ENCODE data around the gene IGFBP2. TPM values are rescaled to one million over a fixed set of nuclear protein-coding genes. Genes with fewer than 3 reads are reported as not detected.

IGFBP2 gene
- total RNA-seq, 1 experiment from 2014 or later, result 363 TPM

GRCh38 chr2:216603884-216604245, 29.4 kb upstream of the IGFBP2 start:
- Histone ChIP-seq H3K27ac (ENCODE audit: insufficient read length, low read depth, low read length) (no peak overlapping the region), H2BK12ac (ENCODE audit: insufficient read length, low read depth, low read length) (no peak overlapping the region), H3K23ac (ENCODE audit: insufficient read length, low read depth, low read length) (no peak overlapping the region), H2BK5ac (ENCODE audit: insufficient read length, low read length) (no peak overlapping the region), H2AK5ac (ENCODE audit: insufficient read length, low read length) (no peak overlapping the region), H3K27me3 (ENCODE audit: insufficient read depth, low read length) (no peaks in the 10 kb centered on the region; the same call in 1 of the 2 replicates), H3T11ph (ENCODE audit: low read length) (no peak overlapping the region), H3K79me1 (ENCODE audit: insufficient read depth, low read depth, low read length, poor library complexity, severe bottlenecking) (no peaks in the 10 kb centered on the region), H3K79me2 (ENCODE audit: insufficient read depth, low read length) (no peaks in the 10 kb centered on the region), H2BK20ac (ENCODE audit: low read depth, low read length, poor library complexity, severe bottlenecking) (no peak overlapping the region), H4K5ac (ENCODE audit: insufficient read length, low read depth, low read length) (no peak overlapping the region), H3K9me3 (ENCODE audit: control insufficient read depth, low read depth, low read length) (no peaks in the 10 kb centered on the region), H3K4me2 (ENCODE audit: insufficient read depth, insufficient read length, low read length) (no peak overlapping the region), H3K4ac (ENCODE audit: low read depth, low read length) (no peak overlapping the region), H4K91ac (ENCODE audit: insufficient read length, low read depth, low read length) (no peak overlapping the region), H2BK15ac (ENCODE audit: low read depth, low read length) (no peak overlapping the region), H4K8ac (replicated peaks; ENCODE audit: insufficient read length, low read depth, low read length) (no peak overlapping the region), H2BK120ac (ENCODE audit: low read depth, low read length, poor library complexity, severe bottlenecking) (no peak overlapping the region), H3K56ac (ENCODE audit: insufficient read length, low read depth, low read length) (no peak overlapping the region), H3K4me1 (ENCODE audit: insufficient read depth, low read length) (peaks cover 16% of the 10 kb centered on the region; the same call in 1 of the 2 replicates), H3K23me2 (ENCODE audit: insufficient read length, low read depth, low read length, poor library complexity, severe bottlenecking) (peaks cover 7% of the 10 kb centered on the region), H3K9ac (ENCODE audit: extremely low read depth, insufficient read length, low read length) (no peak overlapping the region), H4K20me1 (ENCODE audit: control insufficient read depth, insufficient read depth, insufficient read length) (no peaks in the 10 kb centered on the region), H3K14ac (ENCODE audit: insufficient read depth, low read length) (no peak overlapping the region), H3K18ac (ENCODE audit: insufficient read length, low read depth, low read length) (no peak overlapping the region), H2AFZ (ENCODE audit: low read length) (no peak overlapping the region)
- no CpG with 5 or more reads among the region's 3 CpGs for WGBS (ENCODE audit: extremely low coverage, insufficient read length, low lambda C conversion rate)
- Mint-ChIP-seq H3K9me3 (no peaks in the 10 kb centered on the region), H3K27ac (peak overlapping the region in 1 of 3 experiments; percentile 68; a peak in 1 of 7 replicates), H3K36me3 (ENCODE audit: insufficient read depth in 1 of 3, low read depth in 3 of 3) (peaks cover 0 to 4% (median 0%) of the 10 kb centered on the region in 3 experiments; a peak in 1 of 7 replicates), H3K27me3 (ENCODE audit: low read depth) (peaks cover 25% of the 10 kb centered on the region), H3K4me1 (peaks cover 44 to 54% of the 10 kb centered on the region in 2 experiments), H3K4me3 (no peak overlapping the region)
- TF ChIP-seq CTCF (conservative IDR thresholded peaks at IDR 0.05), result no peak
- DNase-seq, result no peak
